Pons (tissue), 1 donor: ENCODE measurements around the gene XYLB.
"Not testable (repeated sequence)": the region's sequence is repeated elsewhere in the genome, so short reads cannot be mapped to it uniquely, and the experiment has no call there.

Experiments used
- DNase-seq: peaks from one replicate; pipeline ENCODE4 v3.0.0-alpha.2; 2016; ENCODE audit warnings: low spot score

Gene XYLB

DNA sequence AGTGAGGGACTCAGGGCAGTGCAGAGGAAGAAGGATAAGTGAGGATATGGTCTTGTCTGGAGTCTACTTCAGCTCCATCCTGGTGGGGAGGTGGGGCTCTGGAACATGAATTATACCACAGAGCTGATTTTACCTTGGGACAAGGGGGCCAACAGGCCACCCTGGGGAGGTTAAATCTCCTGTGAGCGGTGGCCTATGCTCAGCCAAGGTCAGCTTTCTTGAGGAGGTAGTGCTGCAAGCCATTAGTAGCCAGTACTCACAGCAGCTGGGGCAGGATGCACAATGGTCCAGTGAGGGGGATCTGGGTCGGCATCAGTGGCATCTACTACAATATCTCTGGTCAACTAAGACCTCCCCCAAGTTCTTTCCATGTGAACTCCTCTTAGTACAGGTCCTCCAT, 49.7 kb downstream of the XYLB start:
- DNase-seq: no peak

DNA sequence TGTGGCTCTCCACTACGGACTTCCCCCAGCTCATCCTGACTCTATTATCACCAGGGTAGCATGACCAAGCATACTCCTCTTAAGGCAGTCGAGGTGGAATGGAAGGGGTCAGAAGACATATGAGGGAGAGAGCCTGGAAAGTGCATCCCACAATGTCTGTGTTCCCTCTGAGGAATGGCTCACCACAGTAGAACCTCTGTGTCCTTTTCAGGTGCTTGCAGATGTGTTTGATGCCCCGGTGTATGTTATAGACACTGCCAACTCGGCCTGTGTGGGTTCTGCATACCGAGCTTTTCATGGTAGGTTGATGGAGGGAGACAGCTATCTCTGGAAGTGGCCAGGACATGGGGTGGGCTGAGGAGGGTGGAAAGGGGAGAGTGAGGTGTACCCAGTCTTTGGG, 50.3 kb downstream of the XYLB start:
- DNase-seq: no peak

DNA sequence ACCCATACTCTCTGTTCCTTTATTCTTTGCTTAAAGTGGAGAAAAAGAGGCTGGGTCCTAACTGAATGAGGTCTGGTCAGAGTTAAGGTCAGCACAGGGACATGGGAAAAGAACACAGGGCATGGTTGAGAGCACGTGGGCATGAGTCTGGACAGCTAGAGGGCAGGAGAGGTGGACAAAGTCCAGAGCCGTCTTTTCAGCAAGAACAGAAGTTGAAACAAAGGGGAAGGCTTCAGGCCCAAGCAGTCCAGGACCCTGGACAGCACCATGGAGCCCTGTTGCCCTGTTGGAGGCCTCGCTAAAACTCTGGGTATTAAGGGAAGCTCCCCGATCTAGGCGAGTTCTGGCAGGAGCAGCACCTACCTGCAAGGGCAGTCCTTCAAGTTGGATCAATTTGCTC, 50.7 kb downstream of the XYLB start:
- DNase-seq: no peak

DNA sequence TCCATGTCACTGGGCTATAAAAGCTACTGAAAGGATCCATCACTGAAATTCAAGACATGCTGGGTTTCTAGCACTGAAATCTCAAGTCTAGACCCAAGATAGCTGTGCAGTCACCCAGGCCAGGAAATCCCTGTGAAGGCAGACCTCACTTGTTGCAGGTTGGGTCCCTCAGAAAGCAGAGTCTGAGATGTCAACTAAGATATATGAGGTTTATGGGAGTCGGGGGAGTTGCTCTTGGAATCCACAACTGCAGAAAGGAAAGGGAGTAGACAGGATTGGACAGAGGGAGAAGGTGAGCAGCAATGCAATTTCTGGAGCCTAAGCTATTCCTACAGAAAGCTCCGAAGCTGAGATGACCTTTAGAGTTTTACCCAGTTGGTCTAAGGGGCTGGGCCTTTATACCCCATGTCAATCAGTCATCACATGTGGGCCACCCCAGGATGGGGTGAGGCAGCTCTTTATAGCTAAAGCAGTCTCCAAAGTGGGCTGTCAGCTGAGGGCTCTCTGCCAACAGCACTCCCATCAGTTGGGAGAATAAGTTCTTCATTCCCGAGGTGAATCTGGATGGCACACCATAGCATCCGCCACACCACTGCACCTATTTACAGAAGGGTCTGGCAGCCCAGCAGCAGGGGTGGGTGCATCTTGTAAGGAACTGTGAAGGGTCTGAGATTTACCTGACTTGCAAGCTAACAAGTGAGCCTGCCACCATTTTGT, 54.8 kb downstream of the XYLB start:
- DNase-seq: no peak

GRCh38 chr3:38404286-38404685, 57.7 kb downstream of the XYLB start:
- DNase-seq: no peak

DNA sequence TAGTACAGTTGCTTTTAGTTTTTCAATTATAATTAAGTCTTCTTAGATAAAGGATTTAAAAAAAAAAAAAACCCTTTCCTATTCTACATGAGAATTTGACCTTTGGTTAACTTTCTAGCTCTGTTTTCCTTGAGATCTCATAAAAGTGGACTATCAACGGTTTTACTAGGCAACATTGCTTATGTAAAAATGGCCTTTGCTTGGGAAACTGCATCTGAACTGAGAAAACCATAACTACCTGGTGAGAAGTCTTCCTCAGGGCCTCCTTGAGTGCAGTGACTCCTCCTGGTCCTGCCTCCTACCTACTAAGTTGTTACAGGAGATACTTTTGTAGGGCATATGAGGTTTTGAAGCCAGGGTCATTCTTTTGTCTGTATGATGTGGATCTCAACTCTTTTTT, 65.0 kb downstream of the XYLB start:
- DNase-seq: no peak

DNA sequence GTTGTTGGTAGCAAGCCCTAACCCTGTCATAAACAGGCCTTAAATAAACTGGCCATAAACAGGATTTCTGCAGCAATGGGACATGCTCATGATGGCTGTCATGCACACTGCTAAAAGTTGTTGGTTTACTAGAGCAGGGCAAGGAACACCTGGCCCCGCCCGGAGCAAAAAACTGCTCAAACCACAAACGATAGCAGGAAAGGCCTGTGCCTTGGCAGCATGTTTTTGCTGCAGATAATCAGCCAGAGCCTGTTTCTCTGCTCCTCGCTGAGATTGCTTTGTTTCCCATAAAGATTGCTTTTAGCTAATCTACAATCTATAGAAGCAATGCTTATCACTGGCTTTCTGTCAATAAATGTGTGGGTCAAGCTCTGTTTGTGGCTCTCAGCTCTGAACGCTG, 74.2 kb downstream of the XYLB start:
- DNase-seq: not testable (repeated sequence)

- no peak for DNase-seq
Observed at GRCh38 chr3:38421679-38422336, 75.2 kb downstream of the XYLB start.

GRCh38 chr3:38426798-38427426, 80.3 kb downstream of the XYLB start:
- DNase-seq: not testable (repeated sequence)

GRCh38 chr3:38432871-38433658, 86.5 kb downstream of the XYLB start:
- DNase-seq: not testable (repeated sequence)

GRCh38 chr3:38433661-38434060, 87.1 kb downstream of the XYLB start:
- DNase-seq: not testable (repeated sequence)

GRCh38 chr3:38438436-38439069, 92.0 kb downstream of the XYLB start:
- peak; percentile 11 for DNase-seq

DNA sequence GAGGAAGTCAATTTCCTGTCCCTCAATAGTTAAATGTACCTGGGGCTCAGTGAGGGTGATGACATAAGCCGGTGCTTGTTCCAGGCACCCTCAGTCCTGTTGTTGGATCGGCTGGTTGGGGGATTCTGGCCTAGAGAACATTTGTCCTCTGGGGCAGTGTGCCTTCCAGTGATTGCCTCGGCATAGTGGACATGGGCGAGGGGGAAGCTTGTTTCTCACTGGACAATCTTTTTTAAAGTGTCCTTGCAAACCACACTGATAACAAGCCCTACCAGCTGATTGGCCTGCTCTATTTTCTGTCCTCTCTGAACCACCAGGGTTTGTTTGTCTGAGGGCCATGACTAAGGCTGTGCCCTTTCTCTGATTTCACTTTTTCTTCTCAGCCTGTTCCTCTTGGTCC, 96.6 kb downstream of the XYLB start:
- not testable (repeated sequence) for DNase-seq

GRCh38 chr3:38446085-38446686, 99.6 kb downstream of the XYLB start:
- no peak for DNase-seq

- DNase-seq: no peak
Observed at GRCh38 chr3:38446812-38447211, 100.2 kb downstream of the XYLB start.

GRCh38 chr3:38450853-38451252, 104.3 kb downstream of the XYLB start:
- DNase-seq: no peak

GRCh38 chr3:38453075-38453912, 106.7 kb downstream of the XYLB start, which contains the start of gene ACVR2B:
Gene ACVR2B (plus strand): TSS chr3:38453890. CDS start chr3:38454323, 433 bp downstream.
- DNase-seq: peak; percentile 83

DNA sequence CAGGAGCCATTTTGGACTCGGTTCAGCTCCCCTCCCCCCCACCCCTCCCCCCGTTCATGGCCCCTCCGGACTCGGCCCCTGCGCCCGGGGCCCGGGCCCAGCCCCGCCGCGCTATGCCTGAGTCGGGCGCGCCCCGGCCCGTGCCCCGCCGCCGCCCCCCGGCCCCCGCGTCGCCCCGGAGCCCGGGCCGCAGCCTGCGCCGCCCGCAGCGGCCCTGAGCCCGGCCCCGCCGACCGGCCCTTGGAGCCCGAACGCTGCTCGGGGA, 107.3 kb downstream of the XYLB start:
- no peak for DNase-seq

DNA sequence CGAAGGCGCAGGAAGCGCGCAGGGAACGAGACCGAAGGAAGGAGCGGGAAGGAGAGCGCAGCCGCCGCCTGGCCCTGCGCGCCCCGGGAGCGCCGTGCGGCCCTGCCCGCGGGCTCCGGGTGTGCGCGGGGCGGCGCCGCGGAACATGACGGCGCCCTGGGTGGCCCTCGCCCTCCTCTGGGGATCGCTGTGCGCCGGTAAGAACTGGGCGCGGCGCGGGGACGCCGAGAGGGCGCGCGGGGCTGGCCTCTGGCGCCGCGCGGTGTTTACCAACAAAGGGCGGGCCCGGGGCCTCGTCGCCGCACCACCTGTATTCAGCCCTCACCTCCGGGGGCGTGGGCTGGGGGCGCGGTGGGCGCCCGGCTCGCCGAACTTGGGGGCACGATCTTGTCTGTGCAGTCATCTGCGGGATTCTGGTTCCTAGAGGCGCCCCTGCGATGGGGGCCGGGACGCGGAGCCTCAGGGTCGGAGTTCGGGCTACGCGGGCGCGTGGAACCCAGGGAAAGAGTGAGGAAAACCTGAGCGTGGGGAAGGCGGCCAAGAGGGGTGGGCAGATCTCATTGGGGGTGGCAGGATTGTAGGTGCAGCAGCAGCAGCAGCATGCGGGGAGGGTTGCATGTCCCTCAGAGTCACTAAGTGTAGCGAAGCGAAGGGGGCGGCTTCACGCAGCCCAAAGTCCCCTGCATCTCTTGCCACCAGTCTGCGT, 107.7 kb downstream of the XYLB start:
- peak; percentile 14 for DNase-seq
